Type B pancreatic cell (in vitro differentiated cells): ENCODE results near the gene HNRNPDL. TPM values are rescaled to one million over a fixed set of nuclear protein-coding genes. Genes with fewer than 3 reads are reported as not detected.

ENCODE experiments used
- DNase-seq: peaks from one replicate; pipeline ENCODE4 v3.0.0; 2021; ENCODE audit warnings: mixed read lengths; ENCODE audit not compliant: unreplicated experiment; ENCODE audit errors: extremely low spot score
- H3K27ac Mint-ChIP-seq: 2 replicates; pipeline ENCODE4 v1.8.0; 2021; ENCODE audit warnings: mild to moderate bottlenecking, mixed read lengths
- H3K27me3 Mint-ChIP-seq: 2 replicates; pipeline ENCODE4 v1.8.0; 2021; ENCODE audit warnings: mixed read lengths
- H3K36me3 Mint-ChIP-seq: 2 replicates; pipeline ENCODE4 v1.8.0; 2021; ENCODE audit warnings: mixed read lengths
- H3K4me1 Mint-ChIP-seq: one replicate; pipeline ENCODE4 v1.8.0; 2021; ENCODE audit warnings: mixed read lengths; ENCODE audit not compliant: unreplicated experiment
- H3K4me3 Mint-ChIP-seq: 2 replicates; pipeline ENCODE4 v1.8.0; 2021; ENCODE audit warnings: mild to moderate bottlenecking, mixed read lengths
- H3K9me3 Mint-ChIP-seq: 2 replicates; pipeline ENCODE4 v1.8.0; 2021; ENCODE audit warnings: mixed read lengths
- total RNA-seq: library from RNA; stranded (reverse); gene quantifications from 2 replicates; pipeline ENCODE4 v1.2.1, GENCODE V29; 2021; ENCODE audit warnings: low replicate concordance
- TF ChIP-seq, protein P1 (sequence below): fragments of 200-600 bp; sonication (generic); conservative IDR thresholded peaks from 2 replicates; pipeline ENCODE4 v1.5.0; 2021; ENCODE audit warnings: antibody characterized with exemption, mild to moderate bottlenecking

The HNRNPDL gene
- total RNA-seq, 1 donor from 2014 or later, result 448 TPM

- H3K4me3 Mint-ChIP-seq, result no peak overlapping the region
- H3K27me3 Mint-ChIP-seq, result no peaks in the 10 kb centered on the region
- H3K36me3 Mint-ChIP-seq, result peaks cover 17% of the 10 kb centered on the region
- peak; percentile 24 for DNase-seq
- H3K9me3 Mint-ChIP-seq, result no peaks in the 10 kb centered on the region
- TF ChIP-seq, protein P1, sequence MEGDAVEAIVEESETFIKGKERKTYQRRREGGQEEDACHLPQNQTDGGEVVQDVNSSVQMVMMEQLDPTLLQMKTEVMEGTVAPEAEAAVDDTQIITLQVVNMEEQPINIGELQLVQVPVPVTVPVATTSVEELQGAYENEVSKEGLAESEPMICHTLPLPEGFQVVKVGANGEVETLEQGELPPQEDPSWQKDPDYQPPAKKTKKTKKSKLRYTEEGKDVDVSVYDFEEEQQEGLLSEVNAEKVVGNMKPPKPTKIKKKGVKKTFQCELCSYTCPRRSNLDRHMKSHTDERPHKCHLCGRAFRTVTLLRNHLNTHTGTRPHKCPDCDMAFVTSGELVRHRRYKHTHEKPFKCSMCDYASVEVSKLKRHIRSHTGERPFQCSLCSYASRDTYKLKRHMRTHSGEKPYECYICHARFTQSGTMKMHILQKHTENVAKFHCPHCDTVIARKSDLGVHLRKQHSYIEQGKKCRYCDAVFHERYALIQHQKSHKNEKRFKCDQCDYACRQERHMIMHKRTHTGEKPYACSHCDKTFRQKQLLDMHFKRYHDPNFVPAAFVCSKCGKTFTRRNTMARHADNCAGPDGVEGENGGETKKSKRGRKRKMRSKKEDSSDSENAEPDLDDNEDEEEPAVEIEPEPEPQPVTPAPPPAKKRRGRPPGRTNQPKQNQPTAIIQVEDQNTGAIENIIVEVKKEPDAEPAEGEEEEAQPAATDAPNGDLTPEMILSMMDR, result no peak
- peaks cover 7% of the 10 kb centered on the region for H3K4me1 Mint-ChIP-seq
- H3K27ac Mint-ChIP-seq, result no peak overlapping the region
Observed at GRCh38 chr4:82458729-82459128, 28.5 kb upstream of the HNRNPDL start.

GRCh38 chr4:82457266-82457665, 27.0 kb upstream of the HNRNPDL start:
- peak; percentile 50 for DNase-seq

DNA sequence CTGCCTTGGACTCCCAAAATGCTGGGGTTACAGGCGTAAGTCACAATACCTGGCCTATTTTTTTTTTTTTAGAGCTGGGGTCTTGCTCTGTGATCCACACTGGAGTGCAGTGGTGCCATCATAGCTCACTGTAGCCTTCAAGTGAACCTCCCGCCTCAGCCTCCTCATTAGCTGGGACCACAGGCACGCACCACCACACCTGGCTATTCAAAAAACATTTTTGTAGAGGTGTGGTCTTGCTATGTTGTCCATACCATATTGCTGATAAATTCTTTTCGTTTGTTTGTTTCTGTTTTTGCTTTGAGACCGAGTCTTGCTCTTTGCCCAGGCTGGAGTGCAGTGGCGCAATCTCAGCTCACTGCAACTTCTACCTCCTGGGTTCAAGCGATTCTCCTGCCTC, 21.8 kb upstream of the HNRNPDL start:
- Mint-ChIP-seq H3K4me1 (peaks cover 12% of the 10 kb centered on the region), H3K27me3 (no peaks in the 10 kb centered on the region), H3K27ac (no peak overlapping the region), H3K4me3 (no peak overlapping the region), H3K36me3 (peaks cover 47% of the 10 kb centered on the region), H3K9me3 (no peaks in the 10 kb centered on the region)
- DNase-seq, result no peak
- TF ChIP-seq, protein P1, result no peak

More at GRCh38 chr4:82457266-82457665, 27.0 kb upstream of the HNRNPDL start:
- H3K9me3 Mint-ChIP-seq, result no peaks in the 10 kb centered on the region
- H3K36me3 Mint-ChIP-seq, result peaks cover 19% of the 10 kb centered on the region
- TF ChIP-seq, protein P1, result no peak
- H3K27me3 Mint-ChIP-seq, result no peaks in the 10 kb centered on the region
- H3K27ac Mint-ChIP-seq, result no peak overlapping the region
- H3K4me3 Mint-ChIP-seq, result no peak overlapping the region
- H3K4me1 Mint-ChIP-seq, result peaks cover 7% of the 10 kb centered on the region

DNA sequence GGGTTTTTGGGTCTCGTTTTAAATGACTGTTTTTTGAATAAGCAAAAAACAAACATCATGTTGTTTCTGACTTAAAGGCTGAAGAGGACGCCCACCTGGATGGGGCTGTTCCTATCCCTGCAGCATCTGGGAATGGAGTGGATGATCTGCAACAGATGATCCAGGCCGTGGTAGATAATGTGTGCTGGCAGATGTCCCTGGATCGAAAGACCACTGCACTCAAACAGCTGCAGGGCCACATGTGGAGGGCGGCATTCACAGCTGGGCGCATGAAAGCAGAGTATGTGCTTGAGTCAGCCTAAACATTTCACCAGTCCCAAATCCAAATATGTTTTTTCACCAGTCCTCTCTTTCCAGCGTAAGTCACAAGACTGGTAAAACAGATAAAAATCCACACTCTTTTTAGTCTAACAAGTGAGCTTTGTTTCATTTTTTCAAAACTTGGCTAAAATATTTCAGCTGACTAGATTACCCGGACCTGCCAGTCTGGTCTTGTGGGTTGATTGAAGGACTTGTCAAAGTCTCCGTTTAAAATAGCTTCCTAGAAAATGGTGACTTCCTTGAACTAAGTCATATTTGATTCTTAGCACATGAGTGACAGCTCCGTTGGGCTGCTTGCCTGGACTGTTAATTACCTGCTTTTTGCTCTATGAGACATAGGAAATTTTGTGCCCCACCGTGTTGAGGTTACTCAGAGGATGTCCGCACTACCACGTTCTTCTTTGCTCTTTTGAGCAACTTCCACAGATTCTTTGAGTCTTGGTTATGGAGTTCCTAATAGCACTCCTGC, 20.9 kb upstream of the HNRNPDL start:
- DNase-seq, result no peak
- TF ChIP-seq, protein P1, result no peak
- Mint-ChIP-seq H3K9me3 (no peaks in the 10 kb centered on the region), H3K4me1 (peaks cover 12% of the 10 kb centered on the region), H3K27ac (peak overlapping the region; percentile 56), H3K27me3 (no peaks in the 10 kb centered on the region), H3K36me3 (peaks cover 41% of the 10 kb centered on the region), H3K4me3 (no peak overlapping the region)

DNA sequence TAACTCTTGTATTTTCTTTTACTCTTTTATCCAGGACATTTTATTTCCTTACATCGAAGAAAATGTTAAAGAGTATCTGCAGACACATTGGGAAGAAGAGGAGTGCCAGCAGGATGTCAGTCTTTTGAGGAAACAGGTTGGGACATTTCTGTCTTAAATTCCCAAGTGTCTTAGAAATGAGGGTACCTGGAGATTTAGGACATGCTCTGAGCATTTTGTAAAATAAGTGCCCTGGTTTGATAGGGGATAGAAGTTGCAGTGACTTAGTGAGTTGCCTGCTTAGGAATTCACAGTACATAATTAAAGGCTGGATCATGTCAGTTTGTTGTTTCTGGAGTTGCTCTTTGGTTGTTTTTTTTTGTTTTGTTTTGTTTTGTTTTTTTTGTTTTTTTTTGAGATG, 17.6 kb upstream of the HNRNPDL start:
- TF ChIP-seq, protein P1, result no peak
- Mint-ChIP-seq H3K27me3 (no peaks in the 10 kb centered on the region), H3K27ac (no peak overlapping the region)

More for the DNA sequence above, 17.6 kb upstream of the HNRNPDL start:
- Mint-ChIP-seq H3K4me3 (no peak overlapping the region), H3K4me1 (peaks cover 6% of the 10 kb centered on the region), H3K9me3 (no peaks in the 10 kb centered on the region), H3K36me3 (peaks cover 29% of the 10 kb centered on the region)
- DNase-seq, result no peak
